ENCODE measurements around the gene EIF3F. TPM values are rescaled to one million over a fixed set of nuclear protein-coding genes. Genes with fewer than 3 reads are reported as not detected.

Gene EIF3F
- total RNA-seq, 1 donor from 2014 or later: 306 TPM

DNA sequence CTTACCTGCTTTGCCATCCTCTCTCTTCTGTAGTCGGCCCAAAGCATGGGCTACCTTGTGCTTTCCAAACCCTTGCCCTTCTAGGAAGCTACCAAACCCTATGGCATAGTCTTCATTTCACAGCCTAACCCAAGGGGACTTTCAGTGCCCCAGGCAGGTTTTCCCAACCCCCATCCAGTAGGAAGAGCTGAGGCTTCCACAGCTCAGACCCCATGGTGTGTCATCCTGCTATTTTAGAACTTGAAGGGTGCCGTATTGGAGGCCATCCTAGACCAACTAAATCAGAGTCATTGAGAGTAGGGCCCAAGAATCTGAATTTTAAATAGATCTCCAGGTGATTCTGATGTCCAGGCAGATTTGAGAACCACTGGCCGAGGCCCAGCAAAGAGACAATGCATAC, 61.9 kb downstream of the EIF3F start:
- no peak for DNase-seq (ENCODE audit: low read depth)
- no peak for TF ChIP-seq CTCF (conservative IDR thresholded peaks at IDR 0.05; ENCODE audit: low read depth, low read length)
- H3K4me3 ChIP-seq (ENCODE audit: low read depth, low read length): no peak overlapping the region

Other genes with a start within 250 kb of the EIF3F start
- gene OR5P2, start 190.4 kb upstream of the EIF3F start, total RNA-seq: not detected in 2 replicates
- not detected in 2 replicates for gene OR5P3, start 156.5 kb upstream of the EIF3F start, total RNA-seq
- not detected in 2 replicates for gene OR10A6, start 56.1 kb upstream of the EIF3F start, total RNA-seq
- gene OR10A3, start 45.6 kb upstream of the EIF3F start, total RNA-seq: not detected in 2 replicates
- not detected in 2 replicates for gene NLRP10, start 21.9 kb upstream of the EIF3F start, total RNA-seq
- gene TUB, start 93.9 kb downstream of the EIF3F start, total RNA-seq: 2.9 and 3.2 TPM in 2 replicates
- gene RIC3, start 181.7 kb downstream of the EIF3F start, total RNA-seq: 0.92 and 1.6 TPM in 2 replicates

Data from epithelial cell of proximal tubule (primary cell).